OCI-LY1 (cell line): Measurements from ENCODE around the gene SLC4A1.

Experiments
- H2AFZ ChIP-seq: fragments of 200-600 bp; sonication (generic), shearing (Covaris generic); 2 replicates; pipeline ENCODE4 v1.6.0; 2014; ENCODE audit warnings: antibody characterized with exemption, mild to moderate bottlenecking, low read length
- H3F3A ChIP-seq: fragments of 200-600 bp; sonication (generic), shearing (Covaris generic); 2 replicates; pipeline ENCODE4 v1.6.0; 2014; ENCODE audit warnings: mild to moderate bottlenecking, antibody characterized with exemption, low read length, moderate library complexity; ENCODE audit not compliant: insufficient read depth
- H3K27ac ChIP-seq: fragments of 200-600 bp; sonication (generic); 2 replicates; pipeline ENCODE4 v1.5.1; 2014; ENCODE audit warnings: low read length, mixed run types, mild to moderate bottlenecking, low read depth; ENCODE audit not compliant: poor library complexity, severe bottlenecking
- H3K27me3 ChIP-seq: fragments of 200-600 bp; sonication (generic); 2 replicates; pipeline ENCODE4 v1.6.0; 2014; ENCODE audit warnings: antibody characterized with exemption, mild to moderate bottlenecking, low read length, moderate library complexity; ENCODE audit not compliant: insufficient read depth
- H3K36me3 ChIP-seq: fragments of 200-600 bp; sonication (generic); 2 replicates; pipeline ENCODE4 v1.6.1; 2014; ENCODE audit warnings: mild to moderate bottlenecking, antibody characterized with exemption, low read length, moderate library complexity, mixed read lengths; ENCODE audit not compliant: insufficient read depth
- H3K4me1 ChIP-seq: fragments of 200-600 bp; sonication (generic); 2 replicates; pipeline ENCODE4 v1.5.1; 2014; ENCODE audit warnings: mild to moderate bottlenecking, low read length, moderate library complexity; ENCODE audit not compliant: insufficient read depth, severe bottlenecking
- H3K4me2 ChIP-seq: fragments of 200-600 bp; sonication (generic), shearing (Covaris generic); 2 replicates; pipeline ENCODE4 v1.6.1; 2014; ENCODE audit warnings: low read length
- H3K4me3 ChIP-seq: fragments of 200-600 bp; sonication (generic); 2 replicates; pipeline ENCODE4 v1.5.1; 2014; ENCODE audit warnings: low read length, low read depth, mild to moderate bottlenecking, mixed read lengths; ENCODE audit not compliant: poor library complexity, severe bottlenecking
- H3K79me2 ChIP-seq: fragments of 200-600 bp; shearing (Covaris generic); 2 replicates; pipeline ENCODE4 v1.6.1; 2016; ENCODE audit warnings: mixed run types, low read length, mixed read lengths; ENCODE audit not compliant: insufficient read depth
- H3K9ac ChIP-seq: fragments of 200-600 bp; sonication (generic), shearing (Covaris generic); 2 replicates; pipeline ENCODE4 v1.6.1; 2014; ENCODE audit warnings: mild to moderate bottlenecking, low read length, mixed read lengths
- H3K9me2 ChIP-seq: fragments of 200-600 bp; sonication (generic), shearing (Covaris generic); 2 replicates; pipeline ENCODE4 v1.6.1; 2014; ENCODE audit warnings: low read depth, mild to moderate bottlenecking, low read length, mixed read lengths
- H3K9me3 ChIP-seq: fragments of 200-600 bp; shearing (Covaris generic); 2 replicates; pipeline ENCODE4 v1.6.1; 2014; ENCODE audit warnings: low read length, mixed read lengths
- H4K20me1 ChIP-seq: fragments of 200-600 bp; sonication (generic), shearing (Covaris generic); 2 replicates; pipeline ENCODE4 v1.6.0; 2016; ENCODE audit warnings: mild to moderate bottlenecking, low read length; ENCODE audit not compliant: insufficient read depth
- CTCF ChIP-seq: fragments of 200-600 bp; sonication (generic), shearing (Covaris generic); IDR thresholded peaks from 2 replicates; pipeline ENCODE4 v1.5.1; 2017; ENCODE audit warnings: mild to moderate bottlenecking, antibody characterized with exemption, low read length, moderate library complexity, mixed read lengths
- EZH2 ChIP-seq: fragments of 200-600 bp; sonication (generic), shearing (Covaris generic); IDR thresholded peaks from 2 replicates; pipeline ENCODE4 v1.8.0; 2017; ENCODE audit warnings: borderline replicate concordance, mixed run types, mild to moderate bottlenecking, antibody characterized with exemption, low read length, moderate library complexity, mixed read lengths

The SLC4A1 gene

GRCh38 chr17:44258811-44259351 lies 9.1 kb downstream of the SLC4A1 start:
- TF ChIP-seq EZH2 (no peak), CTCF (no peak)
- no peaks in the 10 kb centered on the region for H3K9me3 ChIP-seq
- H3K9ac ChIP-seq: no peak overlapping the region
- no peaks in the 10 kb centered on the region for H4K20me1 ChIP-seq
- H2AFZ ChIP-seq: no peak overlapping the region
- H3K4me3 ChIP-seq: no peak overlapping the region
- peaks cover 8% of the 10 kb centered on the region; the same call in 1 of the 2 replicates for H3K27me3 ChIP-seq
- H3K36me3 ChIP-seq: no peaks in the 10 kb centered on the region
- H3K79me2 ChIP-seq: no peaks in the 10 kb centered on the region
- no peak overlapping the region for H3K27ac ChIP-seq
- no peak overlapping the region for H3K4me2 ChIP-seq
- no peaks in the 10 kb centered on the region for H3K9me2 ChIP-seq
- H3K4me1 ChIP-seq: no peaks in the 10 kb centered on the region
- H3F3A ChIP-seq: no peaks in the 10 kb centered on the region

- Histone ChIP-seq H3K36me3 (no peaks in the 10 kb centered on the region), H3K27me3 (peaks cover 8% of the 10 kb centered on the region; the same call in 1 of the 2 replicates), H2AFZ (no peak overlapping the region), H3K79me2 (no peaks in the 10 kb centered on the region), H4K20me1 (no peaks in the 10 kb centered on the region), H3K27ac (no peak overlapping the region), H3F3A (no peaks in the 10 kb centered on the region), H3K9me2 (no peaks in the 10 kb centered on the region), H3K9ac (no peak overlapping the region), H3K4me1 (no peaks in the 10 kb centered on the region), H3K9me3 (no peaks in the 10 kb centered on the region), H3K4me2 (no peak overlapping the region), H3K4me3 (no peak overlapping the region)
- TF ChIP-seq CTCF (no peak), EZH2 (no peak)
Measured at GRCh38 chr17:44257815-44258760, 9.8 kb downstream of the SLC4A1 start.

GRCh38 chr17:44256671-44257070 lies 11.3 kb downstream of the SLC4A1 start:
- H3K4me2 ChIP-seq: no peak overlapping the region
- H3K9me3 ChIP-seq: no peaks in the 10 kb centered on the region
- H3K36me3 ChIP-seq: no peaks in the 10 kb centered on the region
- H2AFZ ChIP-seq: no peak overlapping the region
- H3K27ac ChIP-seq: no peak overlapping the region
- H3K4me3 ChIP-seq: no peak overlapping the region
- H3K27me3 ChIP-seq: peaks cover 8% of the 10 kb centered on the region; the same call in 1 of the 2 replicates
- no peaks in the 10 kb centered on the region for H3F3A ChIP-seq
- H3K79me2 ChIP-seq: no peaks in the 10 kb centered on the region
- H3K4me1 ChIP-seq: no peaks in the 10 kb centered on the region
- TF ChIP-seq CTCF: no peak
- no peak for TF ChIP-seq EZH2
- H3K9ac ChIP-seq: no peak overlapping the region
- H3K9me2 ChIP-seq: no peaks in the 10 kb centered on the region
- H4K20me1 ChIP-seq: no peaks in the 10 kb centered on the region
